Right kidney (tissue), 9 donors: Measurements from ENCODE around the gene HSD17B3.
"Not testable (repeated sequence)": the region's sequence is repeated elsewhere in the genome, so short reads cannot be mapped to it uniquely, and the experiment has no call there.

Source experiments
- DNase-seq: peaks from one replicate; pipeline ENCODE4 v3.0.0-alpha.2; 2016
- long read RNA-seq, 8 donors: transcript quantifications; one replicate each; lab custom pipeline, GENCODE V29; 2026

HSD17B3 gene
- long read RNA-seq, donor 1: 0 reads
- long read RNA-seq, donor 2: 0 reads
- long read RNA-seq, donor 3: 0 reads
- long read RNA-seq, donor 4: 0 reads
- long read RNA-seq, donor 5: 0 reads
- long read RNA-seq, donor 6: 0 reads
- long read RNA-seq, donor 7: 0 reads
- long read RNA-seq, donor 8: 0 reads

DNA sequence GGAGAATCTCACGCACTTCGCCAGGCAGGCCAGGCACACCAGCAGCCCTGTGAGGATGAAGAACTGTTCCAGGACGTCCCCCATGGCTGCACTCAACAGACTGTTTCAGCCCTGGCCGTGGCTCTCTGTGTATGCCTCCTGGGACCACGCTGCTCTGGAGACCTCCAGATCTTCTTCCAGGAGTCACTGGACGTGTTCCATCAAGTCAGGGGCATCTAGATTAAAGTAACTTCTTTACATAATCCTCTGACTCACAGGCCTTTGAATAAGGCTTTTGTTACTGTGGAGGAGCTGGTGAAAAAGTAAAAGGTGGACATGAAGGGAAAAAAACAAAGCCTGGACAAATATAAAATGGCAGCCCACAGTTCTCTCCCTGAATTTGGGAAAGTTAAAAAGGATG lies at the start of gene HSD17B3:
HSD17B3 (minus strand) TSS at position 156 of the 400 bp plus-strand sequence; CDS start at position 84, 72 bp downstream.
- no peak for DNase-seq

DNA sequence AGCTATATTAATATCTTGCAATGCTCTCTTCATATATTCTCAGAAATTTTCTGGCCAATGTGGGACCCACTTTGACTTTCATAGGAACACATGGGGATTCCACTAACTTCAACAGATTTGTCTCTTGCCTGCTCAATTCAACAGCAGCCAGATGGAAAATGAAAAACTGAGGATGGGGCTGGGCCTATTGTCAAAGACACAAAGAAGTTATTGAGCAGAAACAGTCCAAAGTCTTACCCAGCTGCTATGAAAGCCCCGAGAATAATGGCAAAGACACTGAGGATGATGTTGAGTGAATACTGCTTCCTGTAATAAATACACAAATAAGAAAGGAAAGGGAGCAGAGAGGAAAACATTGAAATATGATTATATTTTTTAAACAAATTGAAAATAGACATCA lies 48.9 kb upstream of the HSD17B3 start:
- no peak for DNase-seq

DNA sequence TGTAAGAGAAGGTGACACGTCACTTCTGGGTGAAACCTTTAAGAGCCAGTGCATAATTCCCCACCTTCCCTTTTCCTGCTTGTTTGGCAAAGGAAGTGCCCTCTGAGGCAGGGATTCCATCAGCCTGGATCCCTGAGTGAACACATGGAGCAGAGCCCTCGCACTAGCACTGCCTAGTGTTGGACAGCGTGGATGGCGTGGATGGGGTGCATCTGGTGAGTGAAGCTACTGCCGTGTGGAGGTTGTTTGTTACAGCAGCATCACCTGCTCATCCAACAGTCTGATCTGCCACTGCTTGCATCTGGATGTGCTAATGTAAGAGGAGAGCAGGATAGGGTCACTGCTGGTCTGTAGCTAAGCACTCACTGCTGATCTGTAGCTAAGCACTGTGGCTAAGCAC lies 46.3 kb upstream of the HSD17B3 start:
- no peak for DNase-seq

DNA sequence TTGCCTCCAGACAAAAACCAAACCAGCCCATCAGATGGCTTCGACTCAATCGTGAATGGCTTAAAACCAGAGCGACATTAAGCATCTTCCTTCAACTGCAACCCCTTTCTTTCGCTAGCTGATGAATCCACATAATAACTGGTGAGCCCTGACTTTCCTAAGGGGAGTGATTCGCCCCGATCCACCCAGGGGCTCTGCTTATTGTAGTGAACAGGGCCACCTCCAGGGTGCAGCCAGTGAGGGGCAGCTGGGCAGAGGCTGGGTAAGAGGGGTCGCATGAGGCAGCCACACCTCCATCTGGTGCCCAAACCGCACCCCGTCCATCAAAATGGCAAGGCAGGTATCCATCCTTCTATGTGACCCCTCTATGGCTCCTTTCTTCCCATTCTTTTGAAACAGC lies 43.6 kb upstream of the HSD17B3 start:
- DNase-seq: no peak

DNA sequence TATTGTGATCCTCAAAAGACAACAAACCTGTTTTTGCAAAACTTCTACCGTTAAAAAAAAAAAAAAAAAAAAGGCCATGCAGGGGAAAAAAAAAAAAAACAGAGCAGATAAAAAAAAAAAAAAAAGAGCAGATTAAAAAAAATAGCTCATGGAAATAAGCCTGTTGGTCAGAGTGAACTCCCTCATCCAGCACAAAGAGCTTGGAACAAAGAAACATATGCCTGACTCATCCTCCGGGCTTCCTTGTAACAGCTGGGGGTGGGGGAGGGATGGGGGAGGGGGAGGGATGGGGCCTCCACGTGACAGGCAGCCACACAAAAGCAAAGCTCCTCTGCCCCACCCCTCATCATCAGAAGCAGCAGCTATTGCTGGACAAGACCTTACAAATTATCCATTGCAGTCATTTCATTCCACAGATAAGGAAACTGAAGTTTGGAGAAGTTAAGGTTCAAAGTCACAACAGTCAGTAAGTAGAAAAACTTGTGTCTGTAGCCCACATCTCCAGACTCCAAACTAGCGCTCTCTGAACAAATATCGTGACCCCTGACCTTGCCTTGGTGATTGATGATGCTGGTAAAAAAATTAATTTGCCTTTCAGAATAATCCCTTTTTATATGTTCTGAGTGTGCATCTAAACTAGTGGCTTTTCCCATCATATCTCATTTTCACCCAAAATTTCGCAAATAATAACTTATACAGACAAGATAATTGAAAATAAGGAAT lies 42.6 kb upstream of the HSD17B3 start:
- no peak for DNase-seq

DNA sequence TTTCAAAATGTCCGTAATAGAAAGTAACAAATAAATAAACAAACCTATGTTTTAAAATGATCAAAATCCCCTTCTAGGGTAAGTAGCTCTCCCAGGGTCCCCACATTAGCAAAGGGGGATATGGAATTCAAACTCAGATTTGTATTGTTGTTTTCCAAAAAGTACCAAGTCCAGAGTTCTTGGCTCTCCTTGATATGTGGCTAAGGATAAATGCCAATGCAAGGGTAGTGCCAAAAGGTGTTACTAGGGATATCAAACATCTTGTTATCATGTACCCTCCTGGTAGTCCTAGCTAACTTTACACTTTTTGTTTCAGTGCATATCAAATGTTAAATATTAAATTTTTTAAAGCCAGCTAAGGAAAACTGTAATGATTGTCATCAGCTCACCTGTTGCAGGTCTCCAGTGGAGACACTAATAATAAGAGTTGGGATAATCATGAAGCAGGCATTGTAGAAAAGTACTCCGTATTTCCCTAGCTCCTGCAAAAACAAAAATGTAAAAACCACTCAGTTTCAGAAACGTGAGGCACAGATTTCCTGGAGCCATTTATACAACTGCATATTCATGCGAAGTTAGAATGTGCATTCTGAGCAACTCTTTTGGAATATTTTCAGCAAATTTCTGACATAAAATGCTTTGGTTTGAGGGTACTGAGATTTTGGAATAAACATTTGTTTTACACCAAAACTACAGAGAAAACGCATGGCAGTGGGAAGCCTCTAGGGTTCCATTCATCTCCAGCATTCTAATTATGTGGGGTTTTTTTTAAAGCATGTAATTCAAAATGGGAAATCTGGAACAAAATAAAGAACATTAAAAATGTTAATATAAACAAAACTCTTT lies 41.8 kb upstream of the HSD17B3 start:
- no peak for DNase-seq

DNA sequence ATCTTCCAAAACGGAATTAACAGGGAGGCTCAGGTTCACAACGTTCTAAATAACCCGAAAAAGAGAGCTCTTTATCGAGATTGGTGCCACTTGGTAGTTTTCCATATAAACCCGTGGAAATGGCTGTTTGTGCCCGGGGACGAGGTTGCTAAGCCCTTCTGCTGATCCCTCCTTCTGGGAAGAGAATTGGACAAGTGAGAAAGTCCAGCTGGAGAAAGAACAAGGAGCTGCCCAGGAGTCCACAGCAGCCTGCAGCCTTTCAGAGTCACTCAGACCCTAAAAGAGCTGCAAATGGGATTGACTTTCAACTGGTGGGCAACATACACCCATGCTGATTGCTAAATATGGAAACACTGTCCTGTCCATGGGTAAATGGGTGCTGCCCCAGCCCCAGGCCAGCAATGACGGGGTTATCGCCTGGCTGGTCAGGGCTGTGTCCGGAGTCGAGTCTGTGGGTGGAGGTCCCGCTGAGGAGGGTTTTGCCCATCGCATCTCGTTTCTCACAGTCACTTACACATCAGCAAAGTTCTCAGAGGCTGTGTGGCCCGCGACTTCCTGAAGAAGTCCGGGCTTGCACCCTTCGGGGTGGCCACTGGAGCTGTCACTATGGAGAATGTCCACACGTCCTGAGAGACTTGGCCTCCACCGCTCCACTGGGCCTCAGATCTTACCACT lies 40.7 kb upstream of the HSD17B3 start:
- DNase-seq: no peak

DNA sequence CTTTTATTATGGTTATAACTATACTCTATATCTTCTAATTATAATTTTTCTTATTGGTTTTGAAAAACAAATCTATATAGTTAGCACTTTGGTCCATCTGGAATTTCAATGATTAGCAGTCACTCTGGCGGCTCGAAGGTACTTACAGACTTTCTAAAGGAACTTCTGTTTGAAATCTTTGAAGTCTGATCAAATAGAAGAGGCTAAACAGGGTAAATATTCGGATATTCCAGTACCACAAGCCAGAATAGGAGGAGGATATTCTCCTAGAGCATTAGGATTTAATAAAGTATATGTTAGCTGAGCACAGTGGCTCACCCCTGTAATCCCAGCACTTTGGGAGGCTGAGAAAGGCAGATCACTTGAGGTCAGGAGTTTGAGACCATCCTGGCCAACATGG lies 38.7 kb upstream of the HSD17B3 start:
- DNase-seq: no peak

DNA sequence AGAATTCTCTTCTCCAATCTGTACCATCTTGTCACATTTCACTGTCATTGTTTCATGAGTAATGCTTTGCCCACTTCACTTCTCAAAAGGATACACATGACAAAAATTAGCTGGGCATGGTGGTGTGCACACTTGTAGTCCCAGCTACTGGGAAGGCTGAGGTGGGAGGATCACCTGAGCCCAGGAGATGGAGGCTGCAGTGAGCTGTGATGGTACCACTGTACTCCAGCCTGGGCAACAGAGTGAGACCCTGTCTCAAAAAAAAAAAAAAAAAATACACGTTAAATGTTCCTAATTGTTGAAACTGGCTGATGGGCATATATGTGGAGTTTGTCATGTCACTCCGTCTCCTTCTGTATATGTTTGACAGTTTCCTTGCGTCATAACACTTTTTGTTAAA lies 36.3 kb upstream of the HSD17B3 start:
- no peak for DNase-seq

DNA sequence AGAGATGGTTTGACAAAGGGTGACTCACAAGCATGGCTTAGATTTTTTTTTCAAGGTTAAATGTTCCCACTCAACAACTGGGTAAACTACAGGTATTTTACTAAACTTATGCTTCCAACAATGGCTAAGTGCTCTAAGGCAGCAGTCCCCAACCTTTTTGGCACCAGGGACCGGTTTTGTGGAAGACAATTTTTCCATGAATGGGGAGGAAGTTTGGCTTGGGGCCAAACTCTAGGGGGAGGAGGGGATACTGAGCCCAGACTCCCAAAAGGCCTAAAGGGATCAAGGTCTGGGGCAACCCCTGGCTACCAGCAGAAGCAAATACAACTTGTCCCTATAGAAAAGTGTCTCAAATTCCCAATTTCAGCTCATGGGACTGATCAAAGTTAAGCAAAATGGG lies 32.0 kb upstream of the HSD17B3 start:
- DNase-seq: no peak

DNA sequence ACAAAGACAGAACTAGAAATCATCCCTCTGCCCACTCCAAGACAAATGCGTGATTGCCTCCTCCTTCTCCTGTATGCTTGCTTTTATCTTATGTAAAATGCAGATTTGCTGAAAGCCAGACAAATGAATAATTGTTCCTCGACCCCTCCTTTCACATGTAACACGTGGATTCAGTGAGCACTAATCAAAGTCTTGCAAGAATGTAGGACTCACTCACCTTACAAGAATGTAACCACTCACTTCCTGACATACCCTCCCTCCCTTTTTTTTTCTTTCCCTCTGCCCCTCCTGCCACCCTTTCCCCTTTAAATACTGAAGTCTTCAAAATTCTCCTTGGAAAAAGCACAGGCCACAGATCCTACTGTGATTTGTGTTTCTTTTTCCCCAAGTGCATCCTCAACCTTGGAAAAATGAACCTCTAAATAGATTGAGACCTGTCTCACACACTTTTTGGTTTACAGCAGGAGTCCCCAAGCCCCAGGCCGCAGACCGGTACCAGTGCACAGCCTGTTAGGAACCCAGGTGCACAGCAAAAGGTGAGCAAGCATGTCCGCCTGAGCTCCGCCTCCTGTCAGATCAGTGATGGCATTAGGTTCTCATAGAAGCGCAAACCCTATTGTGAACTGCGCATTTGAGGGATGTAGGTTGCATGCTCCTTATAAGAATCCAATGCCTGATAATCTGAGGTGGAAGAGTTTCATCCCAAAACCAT lies 29.4 kb upstream of the HSD17B3 start:
- DNase-seq: no peak

DNA sequence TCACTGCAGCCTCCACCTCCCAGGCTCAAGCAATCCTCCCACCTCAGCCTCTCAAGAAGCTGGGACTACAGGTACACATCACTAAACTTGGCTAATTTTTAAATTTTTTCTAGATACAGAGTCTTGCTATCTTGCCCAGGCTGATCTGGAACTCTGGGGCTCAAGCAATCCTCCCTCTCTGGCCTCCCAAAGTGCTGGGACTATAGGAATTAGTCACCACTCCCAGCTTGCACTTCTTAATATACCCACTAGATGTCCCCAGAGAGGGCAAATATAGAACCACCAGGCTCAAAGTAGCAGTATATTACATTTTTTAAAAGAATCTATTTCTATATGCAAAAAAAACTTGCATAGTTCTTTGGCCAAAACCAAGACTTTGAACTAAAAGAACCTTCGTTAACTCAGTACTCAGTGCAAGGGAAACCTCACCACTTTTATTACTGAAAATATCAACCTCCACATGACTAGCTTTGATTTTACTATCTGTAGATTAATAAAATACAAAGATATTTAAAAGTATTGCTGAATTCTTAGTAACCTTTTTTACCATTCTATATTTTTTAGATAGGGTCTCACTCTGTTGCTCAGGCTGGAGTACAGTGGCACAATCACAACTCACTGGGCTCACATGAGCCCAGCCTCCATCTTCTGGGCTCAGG lies 25.8 kb upstream of the HSD17B3 start:
- DNase-seq: no peak

DNA sequence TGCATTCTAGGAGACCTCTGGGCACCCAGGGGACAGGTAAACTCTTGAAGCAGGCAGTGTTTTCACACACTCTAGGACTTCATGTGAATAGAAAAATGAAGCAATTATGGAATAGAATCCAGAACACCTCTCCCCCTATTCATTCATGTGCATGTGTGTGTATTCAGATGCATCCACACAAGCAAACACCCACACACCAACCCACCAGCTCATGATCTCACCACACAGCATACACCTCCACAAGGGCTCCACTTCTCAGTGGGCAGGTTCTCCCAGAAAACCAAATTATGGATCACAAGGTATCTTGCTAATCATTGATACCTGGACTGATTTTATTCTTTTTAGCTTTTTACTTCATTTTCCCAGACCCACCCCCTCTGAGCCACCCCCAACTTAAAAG lies 21.2 kb upstream of the HSD17B3 start:
- DNase-seq: no peak

DNA sequence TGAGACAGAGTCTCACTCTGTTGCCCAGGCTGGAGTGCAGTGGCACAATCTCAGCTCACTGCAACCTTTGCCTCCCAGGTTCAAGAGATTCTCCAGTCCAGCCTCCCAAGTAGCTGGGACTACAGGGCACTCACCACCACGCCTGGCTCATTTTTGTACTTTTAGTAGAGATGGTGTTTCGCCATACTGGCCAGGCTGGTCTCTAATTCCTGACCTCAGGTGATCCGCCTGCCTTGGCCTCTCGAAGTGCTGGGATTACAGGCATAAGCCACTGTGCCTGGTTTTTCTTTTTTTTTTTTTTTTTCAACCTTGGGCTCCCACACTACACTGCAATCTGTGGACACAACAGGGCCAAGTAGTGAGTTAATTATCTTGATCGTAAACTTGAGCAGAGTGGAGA lies 20.8 kb upstream of the HSD17B3 start:
- DNase-seq: not testable (repeated sequence)

DNA sequence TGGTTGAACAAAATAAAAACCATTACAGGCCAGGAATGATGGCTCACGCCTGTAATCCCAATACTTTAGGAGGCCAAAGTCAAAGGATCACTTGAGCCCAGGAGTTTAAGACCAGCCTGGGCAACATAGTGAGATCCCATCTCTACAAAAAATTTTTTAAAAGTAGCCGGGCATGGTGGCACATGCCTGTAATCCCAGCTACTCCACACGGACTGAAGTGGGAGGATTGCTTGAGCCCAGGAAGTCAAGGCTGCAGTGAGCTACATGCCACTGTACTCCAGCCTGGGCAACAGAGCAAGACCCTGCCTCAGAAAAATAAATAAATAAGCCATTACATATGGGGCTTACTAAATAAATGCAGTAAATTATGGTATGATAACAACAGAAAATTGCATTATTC lies 20.2 kb upstream of the HSD17B3 start:
- DNase-seq: not testable (repeated sequence)

DNA sequence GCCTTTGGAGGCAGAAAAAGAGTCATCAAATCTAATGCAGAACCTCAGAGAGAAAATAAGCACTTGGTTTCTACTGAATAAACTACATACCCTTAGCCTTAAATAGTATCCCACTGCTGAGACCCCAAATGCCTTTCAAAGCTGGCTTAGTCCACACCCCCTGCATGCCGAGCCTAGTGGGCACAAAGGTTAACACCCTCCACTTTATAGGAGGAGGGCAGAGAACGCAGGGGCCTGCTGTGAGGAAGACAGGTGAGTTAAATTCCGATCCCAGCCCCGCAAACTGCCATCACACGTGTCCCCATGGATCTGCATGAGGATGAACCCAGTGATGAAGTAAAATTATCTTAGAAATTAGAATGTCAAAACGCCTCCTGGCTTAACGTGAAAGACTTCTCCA lies 19.5 kb upstream of the HSD17B3 start:
- no peak for DNase-seq

DNA sequence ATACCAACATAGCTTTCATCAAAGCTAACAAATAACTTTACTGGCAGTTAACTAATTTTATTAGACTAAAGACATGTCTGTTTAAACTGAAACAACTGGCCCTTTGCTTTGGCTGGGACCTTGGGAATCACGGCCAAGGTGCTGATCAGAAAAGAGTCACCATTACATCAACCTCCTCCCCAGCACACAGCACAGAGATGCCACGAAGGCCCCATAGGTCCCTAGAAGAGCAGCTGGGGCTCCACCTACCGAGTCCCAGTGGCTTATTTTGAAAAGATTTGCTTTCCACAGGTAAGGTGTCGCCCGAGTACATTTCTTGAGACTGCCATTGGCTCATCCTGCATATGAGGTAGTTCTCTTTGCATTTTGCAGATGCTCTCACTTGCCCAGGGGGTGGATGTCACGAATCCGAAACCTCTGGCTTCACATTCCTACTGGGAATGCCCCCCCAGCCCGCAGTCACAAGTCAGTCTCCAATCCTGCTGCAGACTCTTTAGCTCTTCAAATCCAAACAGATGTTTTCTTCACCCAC lies 18.8 kb upstream of the HSD17B3 start:
- no peak for DNase-seq

DNA sequence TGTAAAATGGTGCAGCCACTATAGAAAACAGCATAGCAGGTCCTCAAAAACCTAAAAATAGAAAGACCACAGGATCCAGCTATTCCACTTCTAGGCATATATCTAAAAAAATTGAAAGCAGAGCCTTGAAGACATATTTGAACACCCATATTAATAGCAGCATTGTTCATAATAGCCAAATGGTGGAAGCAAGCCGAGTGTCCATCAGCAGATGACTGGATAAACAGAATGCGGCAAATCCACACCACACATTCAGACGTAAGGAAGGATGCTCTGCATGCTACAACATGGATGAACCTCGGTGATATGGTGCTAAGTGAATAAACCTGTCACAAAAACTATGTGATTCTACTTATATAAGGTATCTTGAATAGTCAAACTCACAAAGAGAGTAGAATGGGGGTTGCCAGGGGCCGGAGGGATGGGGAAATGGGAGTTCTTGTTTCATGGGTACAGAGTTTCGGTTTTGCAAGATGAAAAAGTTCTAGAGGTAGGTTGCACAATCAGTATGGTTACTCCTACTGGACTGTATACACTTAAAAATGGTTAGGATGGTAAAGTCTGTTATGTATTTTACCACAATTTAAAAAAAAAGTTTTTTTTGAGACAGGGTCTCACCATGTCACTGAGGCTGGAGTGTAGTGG lies 17.1 kb upstream of the HSD17B3 start:
- DNase-seq: no peak

DNA sequence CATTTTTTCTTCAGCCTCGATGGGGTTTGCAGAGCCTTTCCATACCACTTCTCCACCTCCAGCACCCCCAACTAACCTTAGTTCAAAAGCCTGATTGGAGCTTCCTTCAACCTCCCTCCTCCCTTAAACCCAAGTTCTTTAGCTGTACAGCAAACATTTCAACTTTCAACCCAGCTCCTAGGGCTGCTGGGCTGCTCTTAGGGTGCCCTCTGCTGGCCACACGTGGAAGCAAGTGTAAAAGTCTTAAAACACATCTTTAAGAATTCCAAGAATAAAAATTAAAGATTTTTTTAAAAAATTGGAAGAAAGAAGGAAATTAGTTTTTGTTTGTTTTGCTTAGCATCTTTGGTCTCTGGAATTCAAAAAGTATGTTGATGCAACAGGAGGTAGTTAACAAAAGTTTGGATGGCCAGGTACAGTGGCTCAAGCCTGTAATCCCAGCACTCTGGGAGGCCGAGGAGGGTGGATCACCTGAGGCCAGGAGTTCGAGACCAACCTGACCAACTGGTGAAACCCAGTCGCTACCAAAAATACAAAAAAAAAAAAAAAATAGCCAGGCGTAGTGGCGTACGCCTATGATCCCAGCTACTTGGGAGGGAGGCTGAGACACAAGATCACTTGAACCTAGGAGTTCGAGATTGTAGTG lies 15.5 kb upstream of the HSD17B3 start:
- DNase-seq: peak; percentile 16

DNA sequence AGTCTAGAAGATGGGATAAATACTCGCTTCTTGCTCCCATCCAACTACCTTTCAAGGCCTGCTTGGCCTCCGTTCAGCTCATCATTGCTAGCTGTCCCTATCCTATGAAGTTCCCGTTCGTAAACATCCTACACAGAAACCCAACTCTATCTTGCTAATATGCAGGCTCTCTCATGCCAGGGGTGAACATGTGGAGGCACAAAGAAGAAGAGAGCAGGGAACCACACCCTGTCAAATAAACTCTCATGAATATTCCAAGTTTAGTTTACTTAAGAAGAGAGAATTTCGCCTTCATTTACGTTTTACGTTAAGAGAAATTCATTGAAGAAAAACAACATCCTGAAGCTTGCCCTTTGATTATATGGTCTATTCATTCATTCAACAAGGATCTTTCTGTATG lies 7.9 kb upstream of the HSD17B3 start:
- no peak for DNase-seq
